Osteoblast (primary cell): Measurements from ENCODE around the gene GNLY. TPM values are rescaled to one million over a fixed set of nuclear protein-coding genes. Genes with fewer than 3 reads are reported as not detected.
A peak's percentile ranks its signal among the peaks of the same experiment; 100 is the strongest.
"Not testable (repeated sequence)": the region's sequence is repeated elsewhere in the genome, so short reads cannot be mapped to it uniquely, and the experiment has no call there.

Experiments used
- DNase-seq: peaks from one replicate; pipeline ENCODE4 v3.0.0; 2011; ENCODE audit warnings: low spot score, mixed read lengths; ENCODE audit not compliant: insufficient read length; ENCODE audit errors: missing footprints
- H2AFZ ChIP-seq: 2 replicates; pipeline ENCODE4 v1.6.0; 2011; ENCODE audit warnings: mild to moderate bottlenecking, low read length
- H3K27ac ChIP-seq: 2 replicates; pipeline ENCODE4 v1.5.1; 2011; ENCODE audit warnings: mild to moderate bottlenecking, low read depth, low read length, moderate library complexity
- H3K27me3 ChIP-seq: 2 replicates; pipeline ENCODE4 v1.6.0; 2012; ENCODE audit warnings: mild to moderate bottlenecking, control low read depth, inconsistent platforms, low read length, moderate library complexity; ENCODE audit not compliant: insufficient read depth
- H3K36me3 ChIP-seq: 2 replicates; pipeline ENCODE4 v1.5.1; 2011; ENCODE audit warnings: mild to moderate bottlenecking, low read length, control low read depth, moderate library complexity; ENCODE audit not compliant: insufficient read depth
- H3K4me1 ChIP-seq: 2 replicates; pipeline ENCODE4 v1.5.1; 2011; ENCODE audit warnings: mild to moderate bottlenecking, low read length, control low read depth, moderate library complexity; ENCODE audit not compliant: insufficient read depth
- H3K4me2 ChIP-seq: 2 replicates; pipeline ENCODE4 v1.6.0; 2011; ENCODE audit warnings: mild to moderate bottlenecking, low read length; ENCODE audit not compliant: insufficient read depth
- H3K4me3 ChIP-seq: fragments of 200-600 bp; sonication (generic); 3 replicates; pipeline ENCODE4 v1.5.1; 2012; ENCODE audit warnings: mild to moderate bottlenecking, low read length, inconsistent platforms; ENCODE audit not compliant: insufficient read depth
- H3K79me2 ChIP-seq: 2 replicates; pipeline ENCODE4 v1.6.0; 2012; ENCODE audit warnings: mild to moderate bottlenecking, low read length, control low read depth, inconsistent platforms; ENCODE audit not compliant: insufficient read depth
- H3K9me3 ChIP-seq: 2 replicates; pipeline ENCODE4 v1.5.1; 2011; ENCODE audit warnings: low read depth, low read length, control low read depth
- H4K20me1 ChIP-seq: 2 replicates; pipeline ENCODE4 v1.6.0; 2012; ENCODE audit warnings: mild to moderate bottlenecking, low read length, control low read depth; ENCODE audit not compliant: insufficient read depth
- total RNA-seq: library from RNA; depleted of rRNA; stranded (reverse); fragments of >200 nt; gene quantifications from 2 replicates; pipeline ENCODE4 v1.2.3, GENCODE V29; 2012
- TF ChIP-seq, protein P1 (sequence below): IDR thresholded peaks from 2 replicates; pipeline ENCODE4 v1.5.1; 2011; ENCODE audit warnings: mild to moderate bottlenecking, low read depth, low read length, moderate library complexity; ENCODE audit errors: extremely low read depth

GNLY gene
- total RNA-seq, 1 donor: not detected

GRCh38 chr2:85668857-85669142 is 25.4 kb upstream of the GNLY start:
- no peak overlapping the region for H3K4me3 ChIP-seq
- H3K4me1 ChIP-seq: peaks cover 11% of the 10 kb centered on the region
- peaks cover 3% of the 10 kb centered on the region for H3K27me3 ChIP-seq
- no peak overlapping the region for H3K4me2 ChIP-seq
- TF ChIP-seq, protein P1, sequence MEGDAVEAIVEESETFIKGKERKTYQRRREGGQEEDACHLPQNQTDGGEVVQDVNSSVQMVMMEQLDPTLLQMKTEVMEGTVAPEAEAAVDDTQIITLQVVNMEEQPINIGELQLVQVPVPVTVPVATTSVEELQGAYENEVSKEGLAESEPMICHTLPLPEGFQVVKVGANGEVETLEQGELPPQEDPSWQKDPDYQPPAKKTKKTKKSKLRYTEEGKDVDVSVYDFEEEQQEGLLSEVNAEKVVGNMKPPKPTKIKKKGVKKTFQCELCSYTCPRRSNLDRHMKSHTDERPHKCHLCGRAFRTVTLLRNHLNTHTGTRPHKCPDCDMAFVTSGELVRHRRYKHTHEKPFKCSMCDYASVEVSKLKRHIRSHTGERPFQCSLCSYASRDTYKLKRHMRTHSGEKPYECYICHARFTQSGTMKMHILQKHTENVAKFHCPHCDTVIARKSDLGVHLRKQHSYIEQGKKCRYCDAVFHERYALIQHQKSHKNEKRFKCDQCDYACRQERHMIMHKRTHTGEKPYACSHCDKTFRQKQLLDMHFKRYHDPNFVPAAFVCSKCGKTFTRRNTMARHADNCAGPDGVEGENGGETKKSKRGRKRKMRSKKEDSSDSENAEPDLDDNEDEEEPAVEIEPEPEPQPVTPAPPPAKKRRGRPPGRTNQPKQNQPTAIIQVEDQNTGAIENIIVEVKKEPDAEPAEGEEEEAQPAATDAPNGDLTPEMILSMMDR: no peak
- H3K79me2 ChIP-seq: no peaks in the 10 kb centered on the region
- H3K9me3 ChIP-seq: no peaks in the 10 kb centered on the region
- H2AFZ ChIP-seq: no peak overlapping the region
- H4K20me1 ChIP-seq: no peaks in the 10 kb centered on the region
- no peak overlapping the region for H3K27ac ChIP-seq
- H3K36me3 ChIP-seq: no peaks in the 10 kb centered on the region
- DNase-seq: peak; percentile 84

GRCh38 chr2:85669549-85669948 is 24.6 kb upstream of the GNLY start:
- no peak overlapping the region for H3K4me3 ChIP-seq
- no peak overlapping the region for H2AFZ ChIP-seq
- peaks cover 11% of the 10 kb centered on the region for H3K4me1 ChIP-seq
- TF ChIP-seq, protein P1: no peak
- H3K27ac ChIP-seq: no peak overlapping the region
- no peak for DNase-seq
- no peaks in the 10 kb centered on the region for H3K9me3 ChIP-seq
- H3K36me3 ChIP-seq: no peaks in the 10 kb centered on the region
- no peaks in the 10 kb centered on the region for H3K79me2 ChIP-seq
- no peaks in the 10 kb centered on the region for H4K20me1 ChIP-seq
- H3K4me2 ChIP-seq: no peak overlapping the region
- H3K27me3 ChIP-seq: peaks cover 3% of the 10 kb centered on the region

DNA sequence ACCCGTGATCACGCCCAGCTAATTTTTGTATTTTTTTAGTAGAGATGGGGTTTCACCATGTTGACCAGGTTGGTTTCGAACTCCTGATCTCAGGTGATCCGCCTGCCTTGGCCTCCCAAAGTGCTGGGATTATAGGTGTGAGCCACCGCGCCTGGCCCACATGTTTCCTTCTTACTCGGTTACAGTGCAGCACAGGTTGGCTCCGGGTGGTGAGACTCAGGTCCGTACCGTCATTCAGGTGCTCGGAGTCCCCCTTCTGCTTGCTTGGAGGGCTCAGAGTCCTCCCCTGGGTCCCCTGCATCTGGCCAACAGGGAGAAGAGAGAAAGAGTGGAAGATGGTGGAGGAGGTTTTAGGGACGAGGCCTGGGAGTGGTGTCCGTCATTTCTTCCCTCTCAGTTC is 23.7 kb upstream of the GNLY start:
- not testable (repeated sequence) for DNase-seq, H3K4me2 ChIP-seq

DNA sequence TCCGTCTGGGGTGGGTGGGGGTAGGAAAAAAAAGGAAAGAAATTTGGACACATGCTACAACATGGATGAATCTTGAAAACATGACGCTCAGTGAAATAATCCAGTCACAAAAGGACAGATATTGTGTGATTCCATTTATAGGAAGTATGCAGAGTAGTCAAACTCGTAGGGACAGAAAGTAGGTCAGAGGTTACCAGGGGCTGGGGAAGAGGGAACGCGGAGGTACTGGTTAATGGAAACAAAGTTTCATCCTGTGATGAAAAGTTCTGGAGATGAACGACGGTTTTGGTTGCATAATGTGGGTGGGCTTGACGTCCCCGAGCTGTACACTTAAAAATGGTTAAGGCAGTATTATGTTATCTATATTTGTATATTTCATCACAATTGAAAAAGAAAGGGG is 21.7 kb upstream of the GNLY start:
- TF ChIP-seq, protein P1: no peak
- H4K20me1 ChIP-seq: no peaks in the 10 kb centered on the region
- peaks cover 3% of the 10 kb centered on the region for H3K27me3 ChIP-seq
- H3K4me3 ChIP-seq: no peak overlapping the region
- H3K4me2 ChIP-seq: no peak overlapping the region
- H3K27ac ChIP-seq: no peak overlapping the region
- H3K36me3 ChIP-seq: no peaks in the 10 kb centered on the region
- no peaks in the 10 kb centered on the region for H3K79me2 ChIP-seq
- H3K4me1 ChIP-seq: peaks cover 11% of the 10 kb centered on the region
- H3K9me3 ChIP-seq: no peaks in the 10 kb centered on the region
- H2AFZ ChIP-seq: no peak overlapping the region
- no peak for DNase-seq

More for the DNA sequence above, 23.7 kb upstream of the GNLY start:
- H3K9me3 ChIP-seq, H3K27ac ChIP-seq, H3K27me3 ChIP-seq, H4K20me1 ChIP-seq, H2AFZ ChIP-seq, H3K4me3 ChIP-seq, H3K36me3 ChIP-seq, H3K79me2 ChIP-seq: not testable (repeated sequence)
- H3K4me1 ChIP-seq: peaks cover 11% of the 10 kb centered on the region
